ENCODE results near the gene EPSTI1.

DNA sequence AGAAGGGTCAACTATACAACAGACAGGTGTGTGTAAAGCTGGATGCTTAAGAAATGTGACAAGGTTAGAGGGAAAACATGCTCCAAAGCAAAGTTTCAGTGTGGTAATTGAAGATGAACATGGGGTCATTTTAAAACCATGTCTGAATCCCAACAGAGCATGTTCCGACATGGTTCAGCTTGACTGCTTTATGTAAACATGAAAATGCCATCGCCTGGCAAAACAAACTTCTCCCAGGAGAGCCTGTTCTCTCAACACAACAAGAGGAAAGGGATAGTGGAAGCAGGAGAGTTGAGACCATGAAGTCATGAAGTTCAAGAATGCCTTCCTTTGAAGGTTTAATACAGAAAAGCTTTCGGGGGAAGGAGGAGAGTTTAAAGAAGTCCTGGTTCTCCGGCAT lies 85.8 kb downstream of the EPSTI1 start:
- TF ChIP-seq, protein P1, sequence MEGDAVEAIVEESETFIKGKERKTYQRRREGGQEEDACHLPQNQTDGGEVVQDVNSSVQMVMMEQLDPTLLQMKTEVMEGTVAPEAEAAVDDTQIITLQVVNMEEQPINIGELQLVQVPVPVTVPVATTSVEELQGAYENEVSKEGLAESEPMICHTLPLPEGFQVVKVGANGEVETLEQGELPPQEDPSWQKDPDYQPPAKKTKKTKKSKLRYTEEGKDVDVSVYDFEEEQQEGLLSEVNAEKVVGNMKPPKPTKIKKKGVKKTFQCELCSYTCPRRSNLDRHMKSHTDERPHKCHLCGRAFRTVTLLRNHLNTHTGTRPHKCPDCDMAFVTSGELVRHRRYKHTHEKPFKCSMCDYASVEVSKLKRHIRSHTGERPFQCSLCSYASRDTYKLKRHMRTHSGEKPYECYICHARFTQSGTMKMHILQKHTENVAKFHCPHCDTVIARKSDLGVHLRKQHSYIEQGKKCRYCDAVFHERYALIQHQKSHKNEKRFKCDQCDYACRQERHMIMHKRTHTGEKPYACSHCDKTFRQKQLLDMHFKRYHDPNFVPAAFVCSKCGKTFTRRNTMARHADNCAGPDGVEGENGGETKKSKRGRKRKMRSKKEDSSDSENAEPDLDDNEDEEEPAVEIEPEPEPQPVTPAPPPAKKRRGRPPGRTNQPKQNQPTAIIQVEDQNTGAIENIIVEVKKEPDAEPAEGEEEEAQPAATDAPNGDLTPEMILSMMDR (IDR thresholded peaks at IDR 0.05; ENCODE audit: poor library complexity, severe bottlenecking) = no peak
- TF ChIP-seq, protein P2, sequence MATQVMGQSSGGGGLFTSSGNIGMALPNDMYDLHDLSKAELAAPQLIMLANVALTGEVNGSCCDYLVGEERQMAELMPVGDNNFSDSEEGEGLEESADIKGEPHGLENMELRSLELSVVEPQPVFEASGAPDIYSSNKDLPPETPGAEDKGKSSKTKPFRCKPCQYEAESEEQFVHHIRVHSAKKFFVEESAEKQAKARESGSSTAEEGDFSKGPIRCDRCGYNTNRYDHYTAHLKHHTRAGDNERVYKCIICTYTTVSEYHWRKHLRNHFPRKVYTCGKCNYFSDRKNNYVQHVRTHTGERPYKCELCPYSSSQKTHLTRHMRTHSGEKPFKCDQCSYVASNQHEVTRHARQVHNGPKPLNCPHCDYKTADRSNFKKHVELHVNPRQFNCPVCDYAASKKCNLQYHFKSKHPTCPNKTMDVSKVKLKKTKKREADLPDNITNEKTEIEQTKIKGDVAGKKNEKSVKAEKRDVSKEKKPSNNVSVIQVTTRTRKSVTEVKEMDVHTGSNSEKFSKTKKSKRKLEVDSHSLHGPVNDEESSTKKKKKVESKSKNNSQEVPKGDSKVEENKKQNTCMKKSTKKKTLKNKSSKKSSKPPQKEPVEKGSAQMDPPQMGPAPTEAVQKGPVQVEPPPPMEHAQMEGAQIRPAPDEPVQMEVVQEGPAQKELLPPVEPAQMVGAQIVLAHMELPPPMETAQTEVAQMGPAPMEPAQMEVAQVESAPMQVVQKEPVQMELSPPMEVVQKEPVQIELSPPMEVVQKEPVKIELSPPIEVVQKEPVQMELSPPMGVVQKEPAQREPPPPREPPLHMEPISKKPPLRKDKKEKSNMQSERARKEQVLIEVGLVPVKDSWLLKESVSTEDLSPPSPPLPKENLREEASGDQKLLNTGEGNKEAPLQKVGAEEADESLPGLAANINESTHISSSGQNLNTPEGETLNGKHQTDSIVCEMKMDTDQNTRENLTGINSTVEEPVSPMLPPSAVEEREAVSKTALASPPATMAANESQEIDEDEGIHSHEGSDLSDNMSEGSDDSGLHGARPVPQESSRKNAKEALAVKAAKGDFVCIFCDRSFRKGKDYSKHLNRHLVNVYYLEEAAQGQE (IDR thresholded peaks at IDR 0.05; ENCODE audit: borderline replicate concordance) = no peak
- no peak for TF ChIP-seq TAF1 (IDR thresholded peaks at IDR 0.05; ENCODE audit: low read depth)
- no peak for TF ChIP-seq POLR2AphosphoS5 (IDR thresholded peaks at IDR 0.05)
- no peak for TF ChIP-seq EZH2 (IDR thresholded peaks at IDR 0.05; ENCODE audit: borderline replicate concordance, insufficient read depth, low read length, poor library complexity, severe bottlenecking)
- TF ChIP-seq RAD21 (conservative IDR thresholded peaks at IDR 0.05) = no peak
- TF ChIP-seq EP300 (conservative IDR thresholded peaks at IDR 0.05; ENCODE audit: poor library complexity, severe bottlenecking) = no peak
- TF ChIP-seq MXI1 (conservative IDR thresholded peaks at IDR 0.05; ENCODE audit: poor library complexity, severe bottlenecking) = no peak
- TF ChIP-seq SMC3 (conservative IDR thresholded peaks at IDR 0.05; ENCODE audit: poor library complexity) = no peak
